Psoas muscle (tissue), 8 donors: ENCODE data around the gene SOS1. TPM values are rescaled to one million over a fixed set of nuclear protein-coding genes. Genes with fewer than 3 reads are reported as not detected.

Source experiments
- ATAC-seq, 4 donors: fragments of 200-7000 bp; cut with Tn5 transposase; one replicate each; pipeline ENCODE4 v1.9.1; 2020; ENCODE audit warnings: moderate library complexity in 3 of 4, mild to moderate bottlenecking in 2 of 4
- DNase-seq, 2 donors: peaks; one replicate each; pipeline ENCODE4 v3.0.0-alpha.2; 2020
- H3K27ac ChIP-seq: fragments of 200-600 bp; one replicate; pipeline ENCODE4 v1.8.0; 2022
- H3K27me3 ChIP-seq, 3 donors: fragments of 200-600 bp in 1 of 3; one replicate each; pipeline versions ENCODE4 v1.6.1 to v1.8.0; 2013 to 2022; ENCODE audit warnings: low read length in 2 of 3, mild to moderate bottlenecking in 2 of 3, moderate library complexity in 1 of 3; ENCODE audit not compliant: insufficient read depth in 3 of 3
- H3K36me3 ChIP-seq, 2 donors: fragments of 200-600 bp in 1 of 2; one replicate each; pipeline versions ENCODE4 v1.6.1 to v1.8.0; 2013 to 2022; ENCODE audit warnings: low read depth in 1 of 2, mild to moderate bottlenecking in 1 of 2, moderate library complexity in 1 of 2; ENCODE audit not compliant: insufficient read depth in 1 of 2
- H3K4me1 ChIP-seq: fragments of 200-600 bp; one replicate; pipeline ENCODE4 v1.8.0; 2022
- H3K4me3 ChIP-seq: fragments of 200-600 bp; one replicate; pipeline ENCODE4 v1.8.0; 2022; ENCODE audit warnings: mild to moderate bottlenecking
- H3K9me3 ChIP-seq: fragments of 200-600 bp; one replicate; pipeline ENCODE4 v1.8.0; 2022
- CTCF ChIP-seq: fragments of 200-600 bp; IDR thresholded peaks from one replicate; pipeline ENCODE4 v1.8.0; 2022; ENCODE audit warnings: antibody characterized with exemption
- WGBS, 3 donors: extraction: QIAGEN DNeasy Blood & Tissue Kit; methylation state at CpG; one replicate each; pipeline versions ENCODE4 v1.1.6 to v1.1.7; 2013; 5-methylcytosine and 5-hydroxymethylcytosine counted together
- intact Hi-C, 2 donors: fragments of 100-400 bp; cut with DNase I; formaldehyde crosslinking; loops; one replicate each; pipeline versions ENCODE4 v1.11.0 to v1.14.2; 2022
- polyA plus RNA-seq, 3 donors: library from polyadenylated mRNA; stranded (reverse); fragments of 200-250 nt; gene quantifications; one replicate each; pipeline ENCODE4 v1.2.3, GENCODE V29; 2013
- total RNA-seq, 4 donors: library from RNA; stranded (reverse); fragmentation: NEBNext Ultra II Directional in 2 of 4; extraction: Animal tissue kit (Norgen Biotek cat#: 25700) in 2 of 4; gene quantifications; one replicate each; pipeline versions ENCODE4 v1.2.1 to v1.2.4, GENCODE V29; 2021 to 2023
- donor health status: healthy with polysubstance abuse.
- donor health status: DM: no; HTN: no; CAD: no; lungs with moderate emphysema.
- donor health status: Bipolar disorder and iron deficiency.
- donor health status: healthy.
- donor health status: DM: yes; HTN: yes; CAD: no.
- donor health status: DM: no; HTN: no; CAD: no.
- donor health status: DM: no; HTN: no; CAD: no.
- donor health status: DM: yes; HTN: yes; CAD: no.

SOS1 gene
- total and polyA plus RNA-seq, 7 donors = 4.9 to 35.7 (median 25.4) TPM

DNA sequence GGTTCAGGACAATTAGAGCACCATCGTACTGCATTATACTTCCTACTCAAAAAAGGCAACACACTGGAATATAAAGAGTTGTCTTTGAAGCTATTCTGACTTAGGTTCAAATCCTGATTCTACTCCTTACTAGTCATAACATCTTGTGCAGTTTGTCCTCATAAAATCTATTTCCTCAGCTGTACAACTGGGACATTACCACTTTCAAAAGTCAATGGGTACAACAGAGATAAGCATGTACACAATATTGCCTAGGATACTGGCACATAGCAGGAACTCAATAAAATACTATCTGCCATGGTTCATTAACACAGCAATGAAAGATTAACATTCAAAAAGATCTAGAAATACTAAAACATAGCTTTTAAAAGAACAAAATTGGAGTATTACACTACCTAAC lies 11.3 kb downstream of the SOS1 start:
- TF ChIP-seq CTCF = no peak
- H3K27ac ChIP-seq = no peak overlapping the region
- intact Hi-C loops = loop anchor here in 1 of 2 donors (5.0 kb wide), 1 partner anchor 42 kb away; no protein-coding TSS in a partner anchor
- no peaks in the 10 kb centered on the region for H3K9me3 ChIP-seq
- DNase-seq (no peak), ATAC-seq (no peak)
- no peaks in the 10 kb centered on the region for H3K27me3 ChIP-seq
- 42 to 88% (median 80%) methylated on average over 1 of the region's 1 CpG for WGBS, 3 donors
- peaks cover 22% of the 10 kb centered on the region for H3K4me1 ChIP-seq
- no peak overlapping the region for H3K4me3 ChIP-seq
- peaks cover 0 to 9% of the 10 kb centered on the region in 2 donors for H3K36me3 ChIP-seq

- DNase-seq = no peak
- H3K9me3 ChIP-seq = no peaks in the 10 kb centered on the region
- H3K27ac ChIP-seq = no peak overlapping the region
- no peak for TF ChIP-seq CTCF
- H3K4me1 ChIP-seq = peaks cover 14% of the 10 kb centered on the region
- intact Hi-C loops = loop anchor here in 1 of 2 donors (5.0 kb wide), 1 partner anchor 41 kb away; no protein-coding TSS in a partner anchor
- ATAC-seq = no peak
- 39 to 57% (median 45%) methylated on average over 1 of the region's 1 CpG for WGBS, 3 donors
- no peaks in the 10 kb centered on the region for H3K27me3 ChIP-seq
- H3K36me3 ChIP-seq = peaks cover 0 to 9% of the 10 kb centered on the region in 2 donors
- no peak overlapping the region for H3K4me3 ChIP-seq
Observed at GRCh38 chr2:39108377-39108776, 12.5 kb downstream of the SOS1 start.

GRCh38 chr2:39107724-39108273 lies 13.1 kb downstream of the SOS1 start:
- peaks cover 0 to 7% of the 10 kb centered on the region in 2 donors for H3K36me3 ChIP-seq
- ATAC-seq (peak in 1 of 4 donors; percentile 26), DNase-seq (no peak)
- no peaks in the 10 kb centered on the region for H3K9me3 ChIP-seq
- no peak for TF ChIP-seq CTCF
- intact Hi-C loops = loop anchor here in 1 of 2 donors (5.0 kb wide), 1 partner anchor 40 kb away; no protein-coding TSS in a partner anchor
- H3K27me3 ChIP-seq = no peaks in the 10 kb centered on the region
- peak overlapping the region; percentile 52 for H3K27ac ChIP-seq
- H3K4me3 ChIP-seq = no peak overlapping the region
- H3K4me1 ChIP-seq = peaks cover 14% of the 10 kb centered on the region
- WGBS, 3 donors = 41 to 54% (median 51%) methylated on average over 2 of the region's 2 CpGs

GRCh38 chr2:39107156-39107555 lies 13.7 kb downstream of the SOS1 start:
- ATAC-seq (peak; percentile 90 to 93 (median 91)), DNase-seq (no peak)
- H3K4me1 ChIP-seq = peaks cover 14% of the 10 kb centered on the region
- H3K4me3 ChIP-seq = no peak overlapping the region
- H3K27ac ChIP-seq = peak overlapping the region; percentile 62
- peaks cover 0 to under 1% of the 10 kb centered on the region in 2 donors for H3K36me3 ChIP-seq
- H3K27me3 ChIP-seq = no peaks in the 10 kb centered on the region
- no peak for TF ChIP-seq CTCF
- 8 to 30% (median 17%) methylated on average over 4 of the region's 4 CpGs for WGBS, 3 donors
- H3K9me3 ChIP-seq = no peaks in the 10 kb centered on the region
- intact Hi-C loops = loop anchor here in 1 of 2 donors (5.0 kb wide), 1 partner anchor 40 kb away; no protein-coding TSS in a partner anchor
